H9 (cell line): Measurements from ENCODE around the gene USPL1. TPM values are rescaled to one million over a fixed set of nuclear protein-coding genes. Genes with fewer than 3 reads are reported as not detected.

Experiments
- DNase-seq: peaks from one replicate; pipeline ENCODE4 v3.0.0-alpha.2; 2017
- H2AFZ ChIP-seq: one replicate; pipeline ENCODE4 v1.6.1; 2013; ENCODE audit warnings: mild to moderate bottlenecking, low read length, control low read depth, moderate library complexity
- H2AK5ac ChIP-seq: 2 replicates; pipeline ENCODE4 v1.6.1; 2013; ENCODE audit warnings: low read length, control low read depth, mixed read lengths; ENCODE audit not compliant: insufficient read length
- H2BK120ac ChIP-seq: one replicate; pipeline ENCODE4 v1.6.1; 2013; ENCODE audit warnings: low read depth, mild to moderate bottlenecking, low read length, control low read depth, inconsistent platforms; ENCODE audit not compliant: poor library complexity, severe bottlenecking
- H2BK12ac ChIP-seq: 2 replicates; pipeline ENCODE4 v1.6.1; 2013; ENCODE audit warnings: low read length, control low read depth, mixed read lengths, low read depth; ENCODE audit not compliant: insufficient read length
- H2BK15ac ChIP-seq: 2 replicates; pipeline ENCODE4 v1.6.1; 2013; ENCODE audit warnings: low read depth, low read length, control low read depth
- H2BK20ac ChIP-seq: one replicate; pipeline ENCODE4 v1.6.1; 2013; ENCODE audit warnings: low read depth, mild to moderate bottlenecking, low read length, control low read depth, inconsistent platforms; ENCODE audit not compliant: poor library complexity, severe bottlenecking
- H2BK5ac ChIP-seq: 2 replicates; pipeline ENCODE4 v1.6.1; 2013; ENCODE audit warnings: low read length, control low read depth, mixed read lengths; ENCODE audit not compliant: insufficient read length
- H3K14ac ChIP-seq: 2 replicates; pipeline ENCODE4 v1.6.1; 2013; ENCODE audit warnings: low read length, control low read depth; ENCODE audit not compliant: insufficient read depth
- H3K18ac ChIP-seq: 2 replicates; pipeline ENCODE4 v1.6.1; 2013; ENCODE audit warnings: low read depth, mild to moderate bottlenecking, mixed read lengths, low read length, control low read depth; ENCODE audit not compliant: insufficient read length
- H3K23ac ChIP-seq: 2 replicates; pipeline ENCODE4 v1.6.1; 2013; ENCODE audit warnings: low read length, control low read depth, mixed read lengths, low read depth; ENCODE audit not compliant: insufficient read length
- H3K23me2 ChIP-seq: 2 replicates; pipeline ENCODE4 v1.6.1; 2013; ENCODE audit warnings: low read depth, mild to moderate bottlenecking, mixed read lengths, low read length, control low read depth; ENCODE audit not compliant: insufficient read length, poor library complexity, severe bottlenecking
- H3K27ac ChIP-seq: 2 replicates; pipeline ENCODE4 v1.5.1; 2013; ENCODE audit warnings: low read length, control low read depth, mixed read lengths, low read depth; ENCODE audit not compliant: insufficient read length
- H3K27me3 ChIP-seq: 2 replicates; pipeline ENCODE4 v1.6.1; 2013; ENCODE audit warnings: low read length, control low read depth, inconsistent platforms; ENCODE audit not compliant: insufficient read depth
- H3K4ac ChIP-seq: 2 replicates; pipeline ENCODE4 v1.6.1; 2013; ENCODE audit warnings: low read depth, mild to moderate bottlenecking, control low read depth, inconsistent platforms, low read length, moderate library complexity
- H3K4me1 ChIP-seq: 2 replicates; pipeline ENCODE4 v1.6.1; 2013; ENCODE audit warnings: low read length, control low read depth, inconsistent platforms; ENCODE audit not compliant: insufficient read depth
- H3K4me2 ChIP-seq: 2 replicates; pipeline ENCODE4 v1.6.1; 2013; ENCODE audit warnings: low read length, control low read depth, mixed read lengths; ENCODE audit not compliant: insufficient read length, insufficient read depth
- H3K56ac ChIP-seq: 2 replicates; pipeline ENCODE4 v1.6.1; 2013; ENCODE audit warnings: low read depth, mild to moderate bottlenecking, mixed read lengths, low read length, control low read depth; ENCODE audit not compliant: insufficient read length
- H3K79me1 ChIP-seq: 2 replicates; pipeline ENCODE4 v1.6.1; 2013; ENCODE audit warnings: low read depth, mild to moderate bottlenecking, moderate library complexity, low read length, control low read depth, inconsistent platforms; ENCODE audit not compliant: insufficient read depth, poor library complexity, severe bottlenecking
- H3K79me2 ChIP-seq: 2 replicates; pipeline ENCODE4 v1.6.1; 2013; ENCODE audit warnings: low read length, control low read depth, inconsistent platforms; ENCODE audit not compliant: insufficient read depth
- H3K9ac ChIP-seq: 2 replicates; pipeline ENCODE4 v1.6.1; 2013; ENCODE audit warnings: low read length, control low read depth, mixed read lengths; ENCODE audit not compliant: insufficient read length; ENCODE audit errors: extremely low read depth
- H3K9me3 ChIP-seq: one replicate; pipeline ENCODE4 v1.6.1; 2013; ENCODE audit warnings: low read depth, low read length, inconsistent platforms; ENCODE audit not compliant: control insufficient read depth
- H3T11ph ChIP-seq: one replicate; pipeline ENCODE4 v1.6.1; 2013; ENCODE audit warnings: mild to moderate bottlenecking, low read length, control low read depth, inconsistent platforms
- H4K20me1 ChIP-seq: one replicate; pipeline ENCODE4 v1.6.1; 2013; ENCODE audit not compliant: control insufficient read depth, insufficient read length, insufficient read depth
- H4K5ac ChIP-seq: 2 replicates; pipeline ENCODE4 v1.6.1; 2013; ENCODE audit warnings: low read depth, mild to moderate bottlenecking, mixed read lengths, low read length, control low read depth; ENCODE audit not compliant: insufficient read length
- H4K8ac ChIP-seq: replicated peaks from 2 replicates; pipeline ENCODE4 v1.6.1; 2013; ENCODE audit warnings: low read length, control low read depth, mixed read lengths, low read depth; ENCODE audit not compliant: insufficient read length
- H4K91ac ChIP-seq: 2 replicates; pipeline ENCODE4 v1.6.1; 2013; ENCODE audit warnings: low read depth, mild to moderate bottlenecking, moderate library complexity, mixed read lengths, low read length, control low read depth; ENCODE audit not compliant: insufficient read length
- H3K27ac Mint-ChIP-seq, 3 experiments: 2 replicates in 2 of 3; 3 replicates in 1 of 3; pipeline ENCODE4 v1.8.0; 2020 to 2021; ENCODE audit warnings: mixed read lengths in 3 of 3, mild to moderate bottlenecking in 1 of 3, moderate library complexity in 1 of 3
- H3K27me3 Mint-ChIP-seq: 2 replicates; pipeline ENCODE4 v1.8.0; 2021; ENCODE audit warnings: low read depth, mild to moderate bottlenecking, moderate library complexity, mixed read lengths
- H3K36me3 Mint-ChIP-seq, 3 experiments: 2 replicates in 2 of 3; 3 replicates in 1 of 3; pipeline ENCODE4 v1.8.0; 2020 to 2021; ENCODE audit warnings: low read depth in 3 of 3, mixed read lengths in 3 of 3; ENCODE audit not compliant: insufficient read depth in 1 of 3
- H3K4me1 Mint-ChIP-seq, 2 experiments: 2 replicates each; pipeline ENCODE4 v1.8.0; 2020; ENCODE audit warnings: mixed read lengths in 2 of 2
- H3K4me3 Mint-ChIP-seq, 2 experiments: 2 replicates in 1 of 2; 3 replicates in 1 of 2; pipeline ENCODE4 v1.8.0; 2020 to 2021; ENCODE audit warnings: mild to moderate bottlenecking in 2 of 2, mixed read lengths in 2 of 2, moderate library complexity in 1 of 2
- H3K9me3 Mint-ChIP-seq, 2 experiments: 2 replicates in 1 of 2; 3 replicates in 1 of 2; pipeline ENCODE4 v1.8.0; 2020; ENCODE audit warnings: mild to moderate bottlenecking in 2 of 2, mixed read lengths in 2 of 2, moderate library complexity in 1 of 2
- CTCF ChIP-seq: fragments of 200-600 bp; sonication (generic); conservative IDR thresholded peaks from 3 replicates; pipeline ENCODE4 v1.8.0; 2021; ENCODE audit warnings: antibody characterized with exemption, mild to moderate bottlenecking
- WGBS: extraction: QIAGEN DNeasy Blood & Tissue Kit; methylation state at CpG from one replicate; pipeline ENCODE4 v1.1.7; 2013; ENCODE audit warnings: missing lambda C conversion rate, low lambda C conversion rate, mixed read lengths; ENCODE audit not compliant: insufficient read length; ENCODE audit errors: extremely low coverage; 5-methylcytosine and 5-hydroxymethylcytosine counted together
- total RNA-seq: library from RNA; stranded (reverse); gene quantifications from 2 replicates; pipeline ENCODE4 v1.2.1, GENCODE V29; 2021

USPL1 gene
- total RNA-seq, 1 experiment from 2014 or later: 17.6 TPM

GRCh38 chr13:30664689-30665275, 47.1 kb downstream of the USPL1 start:
- Histone ChIP-seq H3K79me1 (no peaks in the 10 kb centered on the region), H3T11ph (no peak overlapping the region), H3K9me3 (no peaks in the 10 kb centered on the region), H3K23ac (no peak overlapping the region), H4K5ac (no peak overlapping the region), H3K27ac (no peak overlapping the region), H4K8ac (no peak overlapping the region), H2BK15ac (no peak overlapping the region), H3K79me2 (no peaks in the 10 kb centered on the region), H4K91ac (no peak overlapping the region), H3K18ac (no peak overlapping the region), H3K23me2 (no peaks in the 10 kb centered on the region), H2BK20ac (no peak overlapping the region), H3K9ac (no peak overlapping the region), H2BK5ac (no peak overlapping the region), H2BK120ac (no peak overlapping the region), H4K20me1 (no peaks in the 10 kb centered on the region), H3K4ac (no peak overlapping the region), H3K4me2 (no peak overlapping the region), H3K56ac (no peak overlapping the region), H2AFZ (no peak overlapping the region), H3K27me3 (no peaks in the 10 kb centered on the region), H2BK12ac (no peak overlapping the region), H3K4me1 (no peaks in the 10 kb centered on the region), H2AK5ac (no peak overlapping the region), H3K14ac (no peak overlapping the region)
- Mint-ChIP-seq H3K27ac (no peak overlapping the region), H3K36me3 (no peaks in the 10 kb centered on the region), H3K4me3 (no peak overlapping the region), H3K27me3 (no peaks in the 10 kb centered on the region), H3K9me3 (no peaks in the 10 kb centered on the region), H3K4me1 (peaks cover under 1 to 3% of the 10 kb centered on the region in 2 experiments)
- WGBS: no CpG with 5 or more reads among the region's 4 CpGs
- no peak for TF ChIP-seq CTCF
- no peak for DNase-seq
